GM04504 (cell line): Measurements from ENCODE around the gene MAB21L3.

Experiments used
- DNase-seq: peaks from one replicate; pipeline ENCODE4 v3.0.0-alpha.2; 2012; ENCODE audit warnings: low read depth

The MAB21L3 gene

DNA sequence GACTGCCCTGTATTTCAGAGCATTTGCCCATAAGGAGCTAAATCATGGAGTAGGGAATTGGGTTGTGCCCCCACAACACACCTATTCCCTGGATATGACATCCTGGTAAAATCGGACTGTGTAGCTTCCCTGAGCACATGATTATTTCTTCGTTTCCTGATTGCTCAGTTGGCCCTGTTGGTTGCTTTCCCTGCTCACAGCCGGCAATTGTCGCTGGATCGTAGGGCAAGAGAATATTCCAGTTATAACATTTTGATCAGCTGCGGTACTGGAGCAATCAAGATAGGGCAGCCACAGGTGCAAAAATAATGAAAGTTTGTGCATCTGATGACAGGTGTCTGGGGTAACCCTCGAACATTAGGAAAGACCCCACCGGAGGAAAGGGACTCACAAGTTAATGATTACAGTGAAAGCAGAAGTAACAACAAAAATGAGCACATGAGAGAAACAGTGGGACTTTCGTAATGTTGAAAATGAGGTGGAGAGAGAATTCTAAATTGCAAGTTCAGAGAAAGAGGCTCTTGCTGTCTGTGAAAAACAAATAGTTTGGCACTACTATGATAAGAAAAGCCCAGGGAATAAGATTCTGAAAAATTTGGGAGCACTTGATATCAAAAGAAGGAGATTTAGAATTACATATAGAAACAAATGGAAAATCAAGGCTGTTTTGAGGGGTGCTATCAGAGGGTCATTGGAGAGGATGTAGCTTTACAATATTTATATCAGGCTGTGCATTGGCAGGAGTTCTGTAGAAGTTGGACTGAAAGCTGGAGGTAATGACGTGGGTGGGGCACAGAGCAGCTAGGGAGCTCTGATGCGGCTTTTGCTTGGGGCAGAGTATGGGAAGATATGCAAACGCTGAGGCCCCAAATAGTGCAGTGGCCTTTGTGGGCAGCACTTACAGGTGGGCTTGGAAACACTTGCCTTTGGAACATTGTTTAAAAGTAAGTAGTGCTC, at the start of gene MAB21L3:
MAB21L3 (plus strand) TSS at position 833 of the 957 bp plus-strand sequence. CDS start 1,217 bp downstream, outside the sequence.
- no peak for DNase-seq

DNA sequence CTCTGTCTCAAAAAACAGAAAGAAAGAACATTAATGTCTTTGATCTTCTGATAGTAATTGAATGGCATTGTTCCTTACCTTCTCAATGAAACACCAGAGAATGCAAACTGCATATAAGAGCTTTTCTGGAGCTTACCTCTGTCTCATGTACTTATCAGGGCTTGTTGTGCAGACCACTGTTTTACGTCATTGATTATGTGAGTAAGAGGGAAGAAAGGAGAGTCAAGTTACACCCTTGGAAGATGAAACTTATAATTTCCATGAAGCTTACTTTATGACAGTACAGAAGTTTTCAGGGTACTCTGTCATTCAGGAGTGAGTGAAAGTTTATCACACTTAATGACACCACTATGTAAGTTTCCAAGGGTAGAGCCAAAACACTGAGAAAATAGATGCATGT, 49.0 kb upstream of the MAB21L3 start:
- DNase-seq = no peak

GRCh38 chr1:116064616-116065015, 46.6 kb upstream of the MAB21L3 start:
- no peak for DNase-seq

DNA sequence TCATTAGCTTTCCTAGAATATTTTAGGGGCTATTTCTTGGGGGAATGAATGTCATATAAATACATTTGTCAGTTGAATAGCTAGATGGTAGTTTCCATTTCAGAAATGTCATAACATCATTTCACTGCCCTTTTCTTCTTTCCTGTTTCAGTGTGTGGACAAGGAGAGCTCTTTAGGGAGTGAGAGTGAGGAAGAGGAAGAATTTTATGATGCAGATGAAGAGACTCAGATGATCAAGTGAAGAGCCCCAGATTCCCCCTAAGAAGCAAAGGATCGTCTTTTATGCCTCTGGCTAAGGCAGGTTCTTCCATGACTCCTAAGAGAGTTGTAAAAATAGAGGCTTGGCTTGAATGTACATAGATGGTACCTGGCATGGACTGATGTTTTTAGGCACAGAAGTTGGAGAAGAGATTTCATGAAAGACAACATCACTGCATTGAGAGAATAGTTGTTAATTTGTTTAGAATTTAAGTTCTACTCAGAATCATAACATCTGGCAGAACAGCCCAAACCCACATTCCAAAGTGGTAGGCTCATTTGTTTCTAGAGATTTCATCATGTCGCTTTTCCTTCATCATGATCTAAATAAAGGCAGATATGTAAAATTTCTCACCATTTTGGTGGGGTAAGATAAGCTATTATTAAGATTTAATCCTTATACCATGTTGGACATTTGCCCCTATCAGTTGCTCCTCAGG, 44.2 kb upstream of the MAB21L3 start:
- peak; percentile 71 for DNase-seq

- peak; percentile 87 for DNase-seq
These were observed 43.7 kb upstream of the MAB21L3 start for GRCh38 chr1:116067566-116067890.

DNA sequence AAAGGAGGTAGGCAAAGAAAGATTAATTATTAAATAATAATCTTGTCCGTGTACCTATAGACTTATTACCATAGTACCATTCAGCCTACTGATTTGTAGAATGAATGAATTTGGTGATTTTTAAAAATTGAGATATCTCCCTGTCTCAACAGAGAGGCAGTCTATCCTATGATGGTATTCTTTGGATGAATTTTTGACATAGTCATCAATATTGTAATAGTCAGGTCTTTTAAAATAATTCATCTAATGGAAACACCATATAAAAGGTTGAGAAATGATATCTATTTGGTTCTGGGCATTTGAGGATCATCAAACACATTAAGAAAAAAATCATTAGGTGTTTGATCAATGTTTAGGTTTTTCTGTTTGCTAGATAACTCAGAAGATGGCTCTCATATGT, 35.6 kb upstream of the MAB21L3 start:
- DNase-seq = no peak

- no peak for DNase-seq
These were observed 35.2 kb upstream of the MAB21L3 start for GRCh38 chr1:116075990-116076389.

DNA sequence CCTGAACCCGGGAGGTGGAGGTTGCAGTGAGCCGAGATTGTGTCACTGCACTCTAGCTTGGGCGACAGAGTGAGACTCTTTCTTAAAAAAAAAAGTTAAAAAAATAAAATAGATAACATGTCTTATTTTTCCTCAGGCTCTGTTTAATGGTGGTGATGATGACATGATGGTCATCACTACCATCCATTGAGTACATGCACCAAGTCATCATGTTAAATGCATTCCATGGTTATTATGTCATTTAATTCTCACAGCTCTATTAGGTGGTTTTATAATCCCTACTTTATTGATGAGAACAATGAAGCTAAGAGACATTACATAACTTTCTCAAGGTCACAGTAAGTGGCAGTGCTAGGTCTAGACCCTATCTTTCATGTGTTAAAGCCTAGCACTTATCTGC, 34.4 kb upstream of the MAB21L3 start:
- no peak for DNase-seq

DNA sequence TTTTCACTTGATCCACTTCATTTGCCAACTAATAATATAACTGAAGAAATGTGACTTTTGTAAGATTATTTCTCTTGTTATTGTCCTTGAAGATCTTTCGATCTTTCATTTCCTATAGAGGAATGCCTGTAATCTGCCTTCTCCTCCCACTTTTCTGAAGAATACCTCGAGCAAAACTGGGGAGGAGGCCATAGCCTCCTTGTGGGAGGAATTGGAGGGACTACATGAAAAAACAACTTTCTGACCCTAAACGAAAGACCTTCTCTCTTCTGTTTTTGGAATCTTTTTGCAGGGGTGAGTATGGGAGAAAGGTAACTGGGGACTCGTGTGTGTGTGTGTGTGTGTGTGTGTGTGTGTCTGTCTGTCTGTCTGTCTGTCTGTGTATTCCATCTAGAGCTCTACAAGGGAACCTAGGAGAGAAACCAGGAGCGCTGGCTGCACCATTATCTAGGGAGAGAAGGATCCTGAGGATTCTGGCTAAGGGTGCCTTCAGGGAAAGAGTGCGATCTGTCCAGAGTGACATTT, 32.4 kb upstream of the MAB21L3 start:
- no peak for DNase-seq

GRCh38 chr1:116087628-116088027, 23.6 kb upstream of the MAB21L3 start:
- DNase-seq = no peak

- no peak for DNase-seq
These were observed 21.3 kb upstream of the MAB21L3 start for GRCh38 chr1:116089870-116090269.

GRCh38 chr1:116091083-116091482, 20.1 kb upstream of the MAB21L3 start:
- no peak for DNase-seq

DNA sequence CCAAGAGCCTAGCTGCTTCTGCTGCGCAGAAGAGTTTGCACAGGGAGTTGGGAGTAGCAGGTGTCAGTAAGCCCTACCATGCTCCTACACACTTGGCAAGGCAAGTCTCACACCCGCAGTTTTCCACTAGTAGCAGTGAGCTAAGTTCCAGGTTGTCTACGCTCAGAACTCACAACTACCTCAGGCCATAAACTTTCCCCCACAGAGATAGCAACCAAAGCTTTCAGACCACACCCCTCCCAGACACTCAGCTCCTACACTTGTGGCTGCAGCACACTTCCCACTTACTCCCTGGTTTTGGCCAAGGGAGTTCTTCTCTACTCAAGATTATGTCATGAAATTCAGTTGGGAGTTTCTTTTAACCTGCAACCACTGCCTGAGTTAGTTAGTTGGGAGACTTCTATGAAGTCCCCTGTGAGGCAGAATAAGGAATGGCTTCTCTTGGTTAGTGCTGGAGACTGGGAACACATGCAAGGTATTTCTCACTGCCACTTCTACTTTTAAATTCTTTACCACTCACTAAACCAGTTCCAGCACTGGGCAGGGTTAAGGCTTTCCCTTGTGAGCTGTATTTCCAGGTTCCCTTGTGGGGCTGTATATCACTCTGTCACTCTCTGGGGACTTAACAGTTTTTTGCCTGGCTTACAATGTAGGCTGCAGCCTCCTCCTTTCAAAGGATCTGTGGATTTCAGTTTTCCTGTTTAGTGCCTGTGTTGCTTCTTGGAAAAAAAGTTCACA, 18.3 kb upstream of the MAB21L3 start:
- no peak for DNase-seq

GRCh38 chr1:116095027-116095426, 16.2 kb upstream of the MAB21L3 start:
- no peak for DNase-seq

DNA sequence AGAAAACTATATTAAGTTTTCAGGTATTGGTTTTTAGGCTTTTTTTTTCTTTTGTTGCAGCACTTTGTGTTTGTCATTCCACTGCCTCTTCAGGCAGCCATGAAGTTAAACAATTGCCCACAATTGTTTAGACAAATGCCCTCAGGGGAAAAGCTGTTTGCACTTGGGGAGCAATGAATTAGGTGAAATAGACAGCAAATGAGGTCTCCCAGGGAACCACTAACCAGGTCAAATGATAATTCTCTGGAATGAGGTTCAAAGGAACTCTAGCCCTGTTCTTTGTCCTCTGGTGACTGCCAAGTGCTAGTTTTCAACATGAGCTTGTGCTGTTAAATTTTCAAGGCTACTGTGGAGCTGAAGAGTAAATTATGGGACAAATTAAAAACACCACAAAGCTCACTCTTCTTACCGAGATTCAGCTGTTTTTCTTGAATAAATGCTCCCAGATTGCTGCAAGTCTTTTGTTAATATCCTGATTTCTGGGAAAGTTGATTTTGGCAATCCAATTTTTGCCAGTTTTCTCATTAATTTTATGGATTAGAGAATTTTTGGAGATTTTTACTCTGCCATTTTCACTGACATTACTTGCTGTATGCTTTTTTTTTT, 15.1 kb upstream of the MAB21L3 start:
- no peak for DNase-seq

DNA sequence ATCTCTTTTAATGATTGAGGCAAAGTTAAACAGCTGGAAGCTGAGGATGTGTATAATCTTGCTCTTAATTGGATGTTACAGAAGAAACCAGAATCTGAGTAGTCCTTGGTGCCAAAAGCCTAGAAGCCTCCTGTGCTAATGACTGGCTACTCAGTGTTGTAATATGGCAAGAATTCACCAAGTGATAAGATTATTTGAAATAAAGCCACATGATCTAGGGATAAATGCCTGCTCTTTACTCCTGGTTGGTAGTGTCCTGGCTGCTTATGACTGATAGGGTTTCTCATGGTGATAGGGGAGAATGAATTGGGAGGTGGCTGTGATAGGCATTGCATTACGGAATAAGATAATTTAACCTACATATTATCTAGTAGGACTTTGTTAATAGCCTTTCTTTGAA, 13.6 kb upstream of the MAB21L3 start:
- no peak for DNase-seq

- no peak for DNase-seq
These were observed 11.8 kb upstream of the MAB21L3 start for GRCh38 chr1:116099379-116099778.

GRCh38 chr1:116099919-116100318, 11.3 kb upstream of the MAB21L3 start:
- DNase-seq = no peak

GRCh38 chr1:116104667-116105066, 6.5 kb upstream of the MAB21L3 start:
- no peak for DNase-seq

GRCh38 chr1:116105996-116106395, 5.2 kb upstream of the MAB21L3 start:
- no peak for DNase-seq

DNA sequence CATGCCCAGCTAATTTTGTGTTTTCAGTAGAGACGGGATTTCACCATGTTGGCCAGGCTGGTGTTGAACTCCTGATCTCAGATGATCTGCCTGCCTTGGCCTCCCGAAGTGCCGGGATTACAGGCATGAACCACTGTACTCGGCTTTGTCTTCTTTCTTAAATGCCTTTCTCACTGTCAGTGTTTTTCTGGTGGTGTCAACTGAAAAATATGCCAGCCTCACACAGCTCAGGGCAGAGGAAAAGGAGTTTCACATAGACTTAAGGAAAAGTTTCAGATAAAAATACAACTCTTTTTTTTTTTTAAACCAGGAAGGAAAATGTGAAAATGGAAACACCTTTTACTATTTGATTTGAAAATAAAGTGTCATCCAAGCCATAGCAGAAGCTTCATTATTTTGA, 4.6 kb upstream of the MAB21L3 start:
- no peak for DNase-seq

GRCh38 chr1:116107371-116107770, 3.8 kb upstream of the MAB21L3 start:
- DNase-seq = no peak
